HCT116 (cell line): ENCODE measurements around the gene CACNA1C. TPM values are rescaled to one million over a fixed set of nuclear protein-coding genes. Genes with fewer than 3 reads are reported as not detected.

Source experiments
- ATAC-seq: fragments of 200-7000 bp; cut with Tn5 transposase; 2 replicates; pipeline ENCODE4 v1.9.1; 2020; ENCODE audit warnings: mild to moderate bottlenecking, moderate library complexity
- BruUV-seq: library from RNA; stranded (reverse); fragments of 400-500 nt; replicated peaks from 2 replicates; lab custom pipeline; 2021; lab: Mats Ljungman, UMichigan
- CTCF ChIA-PET: fragments of 300-600 bp; sonication (Branson Sonifier 250); formaldehyde crosslinking; loops from one replicate; lab custom pipeline; 2021; ENCODE audit warnings: antibody characterized with exemption; lab: Charles Lee
- POLR2A ChIA-PET: fragments of 300-600, 350-600 bp; sonication (Branson Sonifier 250); formaldehyde crosslinking; loops from one replicate; lab custom pipeline; 2021; ENCODE audit warnings: antibody characterized with exemption; lab: Charles Lee
- RAD21 ChIA-PET, 2 experiments: fragments of 300-600 bp; sonication (Branson Sonifier 250); formaldehyde crosslinking; loops; one replicate each; lab custom pipeline; 2023; ENCODE audit warnings: low total read pairs in 2 of 2; ENCODE audit not compliant: uncharacterized antibody in 2 of 2, unreplicated experiment in 2 of 2, low non-redundant PET in 1 of 2; lab: Charles Lee
- DNase-seq: peaks from one replicate; pipeline ENCODE4 v3.0.0-alpha.2; 2010; ENCODE audit warnings: low read depth, low spot score
- H2AFZ ChIP-seq: fragments of 200-600 bp; shearing (Covaris generic), sonication (generic); 2 replicates; pipeline ENCODE4 v1.6.1; 2017; ENCODE audit warnings: low read depth, mixed run types, mixed read lengths, antibody characterized with exemption, low read length; ENCODE audit not compliant: poor library complexity, severe bottlenecking
- H3K27ac ChIP-seq: 2 replicates; pipeline ENCODE4 v1.5.1; 2012; ENCODE audit warnings: low read depth, low read length
- H3K27me3 ChIP-seq: fragments of 200-600 bp; sonication (generic); 2 replicates; pipeline ENCODE4 v1.6.1; 2016; ENCODE audit warnings: mixed run types, low read length, mixed read lengths; ENCODE audit not compliant: insufficient read depth
- H3K36me3 ChIP-seq, 2 experiments: fragments of 200-500 bp in 1 of 2; fragments of 200-600 bp in 1 of 2; sonication (Bioruptor generic) in 1 of 2; sonication (generic) in 1 of 2; 2 replicates each; pipeline versions ENCODE4 v1.5.1 to v1.6.1; 2014 to 2016; ENCODE audit warnings: low read length in 2 of 2, inconsistent platforms in 1 of 2, mixed read lengths in 1 of 2, mixed run types in 1 of 2; ENCODE audit not compliant: insufficient read depth in 2 of 2, control insufficient read depth in 1 of 2
- H3K4me1 ChIP-seq, 2 experiments: fragments of 200-600 bp in 1 of 2; sonication (generic) in 1 of 2; 2 replicates each; pipeline versions ENCODE4 v1.5.1 to v1.6.1; 2012 to 2017; ENCODE audit warnings: low read length in 2 of 2, inconsistent platforms in 1 of 2, mild to moderate bottlenecking in 1 of 2, mixed read lengths in 1 of 2, mixed run types in 1 of 2, moderate library complexity in 1 of 2; ENCODE audit not compliant: insufficient read depth in 2 of 2, control insufficient read depth in 1 of 2
- H3K4me2 ChIP-seq: fragments of 200-600 bp; sonication (generic); 2 replicates; pipeline ENCODE4 v1.6.1; 2017; ENCODE audit warnings: mixed run types, low read length, mixed read lengths
- H3K4me3 ChIP-seq, 2 experiments: fragments of 200-600 bp in 1 of 2; sonication (generic) in 1 of 2; replicated peaks in 1 of 2; 2 replicates each; pipeline ENCODE4 v1.5.1; 2011 to 2016; ENCODE audit warnings: low read length in 2 of 2, control low read depth in 1 of 2, low read depth in 1 of 2, mild to moderate bottlenecking in 1 of 2, mixed read lengths in 1 of 2, mixed run types in 1 of 2
- H3K79me2 ChIP-seq: fragments of 200-600 bp; sonication (generic); 2 replicates; pipeline ENCODE4 v1.6.1; 2017; ENCODE audit warnings: mild to moderate bottlenecking, mixed run types, low read length, moderate library complexity, mixed read lengths; ENCODE audit not compliant: insufficient read depth
- H3K9ac ChIP-seq: fragments of 200-600 bp; sonication (generic); 2 replicates; pipeline ENCODE4 v1.6.1; 2016; ENCODE audit warnings: low read length, mixed read lengths
- H3K9me2 ChIP-seq: fragments of 200-600 bp; sonication (generic), shearing (Covaris generic); 2 replicates; pipeline ENCODE4 v1.6.1; 2017; ENCODE audit warnings: mixed run types, mild to moderate bottlenecking, moderate library complexity; ENCODE audit not compliant: insufficient read depth
- H3K9me3 ChIP-seq, 2 experiments: fragments of 200-500 bp in 1 of 2; fragments of 200-600 bp in 1 of 2; sonication (Bioruptor generic) in 1 of 2; sonication (generic) in 1 of 2; 2 replicates each; pipeline ENCODE4 v1.6.1; 2014 to 2017; ENCODE audit warnings: low read length in 2 of 2, mixed read lengths in 2 of 2, inconsistent platforms in 1 of 2, low read depth in 1 of 2, mild to moderate bottlenecking in 1 of 2, mixed run types in 1 of 2, moderate library complexity in 1 of 2; ENCODE audit not compliant: control insufficient read depth in 1 of 2, insufficient read depth in 1 of 2
- H4K20me1 ChIP-seq: fragments of 200-600 bp; sonication (generic), shearing (Covaris generic); 2 replicates; pipeline ENCODE4 v1.6.1; 2017; ENCODE audit warnings: mixed run types, mild to moderate bottlenecking, moderate library complexity; ENCODE audit not compliant: insufficient read depth
- CBX3 ChIP-seq: IDR thresholded peaks from 2 replicates; pipeline ENCODE4 v1.6.1; 2012; ENCODE audit warnings: low read depth
- CTCF ChIP-seq, 3 experiments: fragments of 200-600 bp in 1 of 3; sonication (generic) in 1 of 3; IDR thresholded peaks in 2 of 3; conservative IDR thresholded peaks in 1 of 3; 2 replicates each; pipeline ENCODE4 v1.5.1; 2012 to 2017; ENCODE audit warnings: low read depth in 2 of 3, low read length in 2 of 3, antibody characterized with exemption in 1 of 3, borderline replicate concordance in 1 of 3, control low read depth in 1 of 3, mild to moderate bottlenecking in 1 of 3, mixed read lengths in 1 of 3, mixed run types in 1 of 3, moderate library complexity in 1 of 3; ENCODE audit not compliant: insufficient read depth in 1 of 3
- EGR1 ChIP-seq: IDR thresholded peaks from 2 replicates; pipeline ENCODE4 v1.6.1; 2012; ENCODE audit warnings: low read depth
- ELF1 ChIP-seq: IDR thresholded peaks from 2 replicates; pipeline ENCODE4 v1.6.1; 2012; ENCODE audit warnings: low read depth, borderline replicate concordance
- EZH2 ChIP-seq: fragments of 200-600 bp; sonication (generic); IDR thresholded peaks from 2 replicates; pipeline ENCODE4 v1.6.1; 2017; ENCODE audit warnings: antibody characterized with exemption, mixed run types
- EZH2phosphoT487 ChIP-seq: fragments of 200-600 bp; IDR thresholded peaks from 2 replicates; pipeline ENCODE4 v1.6.1; 2018; ENCODE audit warnings: antibody characterized with exemption, borderline replicate concordance
- FOSL1 ChIP-seq: IDR thresholded peaks from 2 replicates; pipeline ENCODE4 v1.6.1; 2012; ENCODE audit warnings: low read depth
- JUND ChIP-seq: IDR thresholded peaks from 2 replicates; pipeline ENCODE4 v1.6.1; 2012
- POLR2A ChIP-seq: IDR thresholded peaks from 2 replicates; pipeline ENCODE4 v1.7.0; 2011; ENCODE audit warnings: borderline replicate concordance; ENCODE audit not compliant: insufficient read depth, insufficient read length; ENCODE audit errors: extremely low read depth
- RAD21 ChIP-seq: IDR thresholded peaks from 2 replicates; pipeline ENCODE4 v1.6.1; 2012; ENCODE audit warnings: low read depth, mild to moderate bottlenecking
- SIN3A ChIP-seq: IDR thresholded peaks from 2 replicates; pipeline ENCODE4 v1.6.1; 2012; ENCODE audit warnings: low read depth
- SRF ChIP-seq: IDR thresholded peaks from 2 replicates; pipeline ENCODE4 v1.6.1; 2012; ENCODE audit warnings: low read depth
- YY1 ChIP-seq: IDR thresholded peaks from 2 replicates; pipeline ENCODE4 v1.6.1; 2011; ENCODE audit warnings: low read length, low read depth, moderate library complexity, mild to moderate bottlenecking; ENCODE audit not compliant: insufficient replicate concordance; ENCODE audit errors: extremely low read depth
- ZFX ChIP-seq: fragments of 450-650 bp; IDR thresholded peaks from 2 replicates; pipeline ENCODE4 v1.6.1; 2017
- ZNF274 ChIP-seq: fragments of 200-500 bp; sonication (Bioruptor generic); IDR thresholded peaks from 2 replicates; pipeline ENCODE4 v1.6.1; 2014; ENCODE audit warnings: mild to moderate bottlenecking, low read depth, low read length, inconsistent platforms
- intact Hi-C: fragments of 100-400 bp; cut with micrococcal nuclease; formaldehyde crosslinking; loops from 2 replicates; pipeline ENCODE4 v1.10.0; 2022
- total RNA-seq: library from RNA; stranded (reverse); gene quantifications from one replicate; pipeline ENCODE4 v1.2.1, GENCODE V29; 2021; ENCODE audit not compliant: unreplicated experiment
- TF ChIP-seq, protein P1 (sequence below): IDR thresholded peaks from 2 replicates; pipeline ENCODE4 v1.6.1; 2012
- TF ChIP-seq, protein P2 (sequence below): IDR thresholded peaks from 2 replicates; pipeline ENCODE4 v1.6.1; 2011; ENCODE audit warnings: mild to moderate bottlenecking, low read length, moderate library complexity; ENCODE audit not compliant: insufficient replicate concordance; ENCODE audit errors: extremely low read depth
- TF ChIP-seq, protein P3 (sequence below): IDR thresholded peaks from 2 replicates; pipeline ENCODE4 v1.6.1; 2012
- TF ChIP-seq, protein P4 (sequence below): IDR thresholded peaks from 2 replicates; pipeline ENCODE4 v1.6.1; 2012; ENCODE audit warnings: low read depth

CACNA1C gene
- total RNA-seq, 1 experiment from 2014 or later: 0.05 TPM

GRCh38 chr12:2092890-2093289 is 40.1 kb downstream of the CACNA1C start:
- ATAC-seq: no peak
- Histone ChIP-seq H3K27me3 (peaks cover 9% of the 10 kb centered on the region; the same call in 1 of the 2 replicates), H3K9me2 (no peaks in the 10 kb centered on the region)

More at GRCh38 chr12:2092890-2093289, 40.1 kb downstream of the CACNA1C start:
- no peak for DNase-seq
- Histone ChIP-seq H3K4me2 (no peak overlapping the region), H2AFZ (no peak overlapping the region), H3K4me1 (no peaks in the 10 kb centered on the region), H3K4me3 (no peak overlapping the region), H3K27ac (no peak overlapping the region), H4K20me1 (no peaks in the 10 kb centered on the region), H3K36me3 (no peaks in the 10 kb centered on the region), H3K79me2 (no peaks in the 10 kb centered on the region), H3K9ac (no peak overlapping the region), H3K9me3 (no peaks in the 10 kb centered on the region)
- no peak for TF ChIP-seq ZFX
- TF ChIP-seq YY1: no peak
- TF ChIP-seq, protein P1, sequence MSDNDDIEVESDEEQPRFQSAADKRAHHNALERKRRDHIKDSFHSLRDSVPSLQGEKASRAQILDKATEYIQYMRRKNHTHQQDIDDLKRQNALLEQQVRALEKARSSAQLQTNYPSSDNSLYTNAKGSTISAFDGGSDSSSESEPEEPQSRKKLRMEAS: no peak
- TF ChIP-seq JUND: no peak
- no peak for TF ChIP-seq EZH2
- no peak for TF ChIP-seq CBX3
- TF ChIP-seq, protein P2, sequence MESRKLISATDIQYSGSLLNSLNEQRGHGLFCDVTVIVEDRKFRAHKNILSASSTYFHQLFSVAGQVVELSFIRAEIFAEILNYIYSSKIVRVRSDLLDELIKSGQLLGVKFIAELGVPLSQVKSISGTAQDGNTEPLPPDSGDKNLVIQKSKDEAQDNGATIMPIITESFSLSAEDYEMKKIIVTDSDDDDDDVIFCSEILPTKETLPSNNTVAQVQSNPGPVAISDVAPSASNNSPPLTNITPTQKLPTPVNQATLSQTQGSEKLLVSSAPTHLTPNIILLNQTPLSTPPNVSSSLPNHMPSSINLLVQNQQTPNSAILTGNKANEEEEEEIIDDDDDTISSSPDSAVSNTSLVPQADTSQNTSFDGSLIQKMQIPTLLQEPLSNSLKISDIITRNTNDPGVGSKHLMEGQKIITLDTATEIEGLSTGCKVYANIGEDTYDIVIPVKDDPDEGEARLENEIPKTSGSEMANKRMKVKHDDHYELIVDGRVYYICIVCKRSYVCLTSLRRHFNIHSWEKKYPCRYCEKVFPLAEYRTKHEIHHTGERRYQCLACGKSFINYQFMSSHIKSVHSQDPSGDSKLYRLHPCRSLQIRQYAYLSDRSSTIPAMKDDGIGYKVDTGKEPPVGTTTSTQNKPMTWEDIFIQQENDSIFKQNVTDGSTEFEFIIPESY: no peak
- no peak for TF ChIP-seq RAD21
- no peak for TF ChIP-seq POLR2A
- TF ChIP-seq EZH2phosphoT487: no peak
- TF ChIP-seq EGR1: no peak
- no peak for TF ChIP-seq FOSL1
- TF ChIP-seq, protein P3, sequence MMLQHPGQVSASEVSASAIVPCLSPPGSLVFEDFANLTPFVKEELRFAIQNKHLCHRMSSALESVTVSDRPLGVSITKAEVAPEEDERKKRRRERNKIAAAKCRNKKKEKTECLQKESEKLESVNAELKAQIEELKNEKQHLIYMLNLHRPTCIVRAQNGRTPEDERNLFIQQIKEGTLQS: no peak
- TF ChIP-seq, protein P4, sequence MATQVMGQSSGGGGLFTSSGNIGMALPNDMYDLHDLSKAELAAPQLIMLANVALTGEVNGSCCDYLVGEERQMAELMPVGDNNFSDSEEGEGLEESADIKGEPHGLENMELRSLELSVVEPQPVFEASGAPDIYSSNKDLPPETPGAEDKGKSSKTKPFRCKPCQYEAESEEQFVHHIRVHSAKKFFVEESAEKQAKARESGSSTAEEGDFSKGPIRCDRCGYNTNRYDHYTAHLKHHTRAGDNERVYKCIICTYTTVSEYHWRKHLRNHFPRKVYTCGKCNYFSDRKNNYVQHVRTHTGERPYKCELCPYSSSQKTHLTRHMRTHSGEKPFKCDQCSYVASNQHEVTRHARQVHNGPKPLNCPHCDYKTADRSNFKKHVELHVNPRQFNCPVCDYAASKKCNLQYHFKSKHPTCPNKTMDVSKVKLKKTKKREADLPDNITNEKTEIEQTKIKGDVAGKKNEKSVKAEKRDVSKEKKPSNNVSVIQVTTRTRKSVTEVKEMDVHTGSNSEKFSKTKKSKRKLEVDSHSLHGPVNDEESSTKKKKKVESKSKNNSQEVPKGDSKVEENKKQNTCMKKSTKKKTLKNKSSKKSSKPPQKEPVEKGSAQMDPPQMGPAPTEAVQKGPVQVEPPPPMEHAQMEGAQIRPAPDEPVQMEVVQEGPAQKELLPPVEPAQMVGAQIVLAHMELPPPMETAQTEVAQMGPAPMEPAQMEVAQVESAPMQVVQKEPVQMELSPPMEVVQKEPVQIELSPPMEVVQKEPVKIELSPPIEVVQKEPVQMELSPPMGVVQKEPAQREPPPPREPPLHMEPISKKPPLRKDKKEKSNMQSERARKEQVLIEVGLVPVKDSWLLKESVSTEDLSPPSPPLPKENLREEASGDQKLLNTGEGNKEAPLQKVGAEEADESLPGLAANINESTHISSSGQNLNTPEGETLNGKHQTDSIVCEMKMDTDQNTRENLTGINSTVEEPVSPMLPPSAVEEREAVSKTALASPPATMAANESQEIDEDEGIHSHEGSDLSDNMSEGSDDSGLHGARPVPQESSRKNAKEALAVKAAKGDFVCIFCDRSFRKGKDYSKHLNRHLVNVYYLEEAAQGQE: no peak
- no peak for TF ChIP-seq CTCF (IDR thresholded peaks at IDR 0.05 in 2 of 3, conservative IDR thresholded peaks at IDR 0.05 in 1 of 3; ENCODE audit: borderline replicate concordance in 1 of 3, insufficient read depth in 1 of 3, low read depth in 2 of 3, low read length in 2 of 3)
- TF ChIP-seq ZNF274: no peak
- TF ChIP-seq ELF1: no peak
- TF ChIP-seq SRF: no peak
- TF ChIP-seq SIN3A: no peak
- intact Hi-C loops: no loop called here
- POLR2A ChIA-PET: no interaction called here
- CTCF ChIA-PET: no interaction called here
- RAD21 ChIA-PET: no interaction called here
- BruUV-seq: no TSS peak
